GM19372 (cell line): ENCODE results near the gene CD83.

Source experiments
- ATAC-seq: cut with Tn5 transposase; IDR thresholded peaks from one replicate; pipeline ENCODE4 v1.9.1; 2021; ENCODE audit warnings: mild to moderate bottlenecking, low read depth, moderate library complexity; ENCODE audit not compliant: unreplicated experiment

Gene CD83

GRCh38 chr6:14091339-14091978 lies 26.1 kb upstream of the CD83 start:
- no peak for ATAC-seq

GRCh38 chr6:14092316-14092715 lies 25.3 kb upstream of the CD83 start:
- ATAC-seq: no peak

GRCh38 chr6:14092838-14093789 lies 24.5 kb upstream of the CD83 start:
- no peak for ATAC-seq

DNA sequence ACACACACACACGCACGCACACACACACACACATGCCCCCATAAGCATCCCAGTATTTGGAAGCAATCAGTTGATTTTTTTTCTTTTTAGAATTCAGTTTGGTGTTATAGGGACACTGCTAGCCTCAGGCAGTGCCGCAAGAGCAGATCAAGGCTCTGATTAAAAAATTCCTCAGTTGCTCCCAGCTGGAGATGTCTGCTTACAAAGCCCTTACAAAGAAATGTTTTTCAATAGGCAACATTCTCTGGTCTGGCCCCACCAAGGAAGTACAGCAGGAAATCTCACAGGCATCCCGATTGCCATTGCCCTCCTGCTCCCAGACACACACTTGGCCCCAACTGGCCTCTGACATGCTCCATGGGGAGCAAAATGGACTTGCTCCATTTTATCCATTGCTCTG lies 22.9 kb upstream of the CD83 start:
- no peak for ATAC-seq

GRCh38 chr6:14095437-14095836 lies 22.1 kb upstream of the CD83 start:
- ATAC-seq: peak; percentile 53

DNA sequence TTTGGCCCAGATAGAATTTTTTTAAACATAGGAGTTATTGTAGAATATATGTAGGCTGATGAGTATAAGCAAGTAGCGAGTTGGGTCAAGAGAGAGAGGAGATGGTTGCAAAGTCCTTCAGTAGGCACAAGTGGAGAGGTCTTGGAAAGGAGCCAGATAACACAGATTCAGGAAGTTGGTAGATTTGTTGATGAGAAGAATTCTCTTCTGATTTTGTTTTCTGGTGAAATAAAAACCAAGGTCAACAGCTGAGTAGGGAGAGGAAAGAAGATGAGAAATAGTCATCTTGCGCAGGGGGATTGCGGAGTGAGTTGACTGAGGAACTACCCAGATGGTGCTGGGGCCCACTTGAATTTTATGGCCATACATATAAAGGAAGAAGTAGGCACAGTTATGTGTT lies 17.4 kb upstream of the CD83 start:
- ATAC-seq: no peak

DNA sequence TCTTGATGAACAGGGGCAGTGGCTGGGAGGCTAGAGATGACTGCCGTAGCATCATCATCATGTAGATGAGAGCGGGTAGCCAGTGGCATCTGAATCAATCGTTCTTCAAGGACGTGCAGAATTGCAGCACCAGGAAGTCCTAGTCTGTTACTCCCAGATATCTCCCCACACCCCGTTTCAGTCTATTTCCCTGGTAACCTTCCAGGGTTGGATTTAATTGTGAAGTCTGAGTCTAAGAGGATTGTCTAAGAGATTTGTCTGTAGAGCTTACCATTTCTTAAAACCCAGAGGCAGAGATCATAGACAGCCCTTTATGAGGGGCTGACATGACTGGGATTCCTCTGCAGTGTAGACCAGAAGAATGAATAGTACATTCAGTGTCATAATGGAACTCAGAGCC lies 16.6 kb upstream of the CD83 start:
- ATAC-seq: no peak

DNA sequence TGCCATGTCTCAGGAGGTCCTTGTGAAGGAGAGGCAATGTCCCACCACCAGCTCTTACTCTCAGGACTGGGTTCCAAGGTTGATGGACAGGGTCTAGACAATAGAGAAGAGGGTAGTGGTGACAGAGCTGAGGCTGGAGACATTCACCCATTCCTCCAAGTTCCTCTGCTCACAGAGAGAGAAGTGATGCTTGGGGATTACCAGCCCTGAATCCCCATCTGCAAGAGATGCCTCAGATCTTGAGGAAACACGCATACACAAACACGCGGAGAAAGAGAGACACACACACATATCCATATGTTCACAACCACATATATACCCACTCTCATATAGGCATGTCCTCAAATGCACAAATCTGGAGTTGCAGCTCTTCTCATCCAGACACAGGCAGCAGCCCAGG lies 15.2 kb upstream of the CD83 start:
- ATAC-seq: no peak

DNA sequence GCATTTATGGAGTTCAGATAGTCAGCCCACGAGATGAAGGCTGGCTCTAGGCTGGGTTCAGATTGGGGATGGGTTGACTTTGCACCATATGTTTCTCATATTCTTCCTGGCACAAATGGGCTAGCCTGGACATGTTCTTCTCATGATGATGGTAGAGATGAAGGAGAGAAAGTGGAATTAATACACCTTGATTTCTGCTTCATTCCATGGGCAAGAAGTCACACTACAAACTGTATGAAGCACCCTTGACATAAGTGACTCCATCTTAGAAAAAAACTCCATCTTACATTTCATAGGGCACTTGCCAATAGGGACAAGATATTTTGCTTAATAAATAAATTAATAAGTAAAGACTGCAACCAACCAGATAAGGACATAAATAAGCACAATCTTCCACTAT lies 12.0 kb upstream of the CD83 start:
- ATAC-seq: no peak

- no peak for ATAC-seq
Observed at GRCh38 chr6:14107000-14107399, 10.6 kb upstream of the CD83 start.

- ATAC-seq: no peak
Observed at GRCh38 chr6:14107711-14108494, 9.7 kb upstream of the CD83 start.

- ATAC-seq: peak; percentile 58
Observed at GRCh38 chr6:14108571-14109410, 8.8 kb upstream of the CD83 start.

- peak; percentile 4 for ATAC-seq
Observed at GRCh38 chr6:14109411-14109826, 8.2 kb upstream of the CD83 start.

GRCh38 chr6:14110001-14110818 lies 7.4 kb upstream of the CD83 start:
- ATAC-seq: peak; percentile 34

GRCh38 chr6:14113976-14114375 lies 3.6 kb upstream of the CD83 start:
- no peak for ATAC-seq

GRCh38 chr6:14118091-14118439 lies 493 bp downstream of the CD83 start:
- peak; percentile 4 for ATAC-seq

DNA sequence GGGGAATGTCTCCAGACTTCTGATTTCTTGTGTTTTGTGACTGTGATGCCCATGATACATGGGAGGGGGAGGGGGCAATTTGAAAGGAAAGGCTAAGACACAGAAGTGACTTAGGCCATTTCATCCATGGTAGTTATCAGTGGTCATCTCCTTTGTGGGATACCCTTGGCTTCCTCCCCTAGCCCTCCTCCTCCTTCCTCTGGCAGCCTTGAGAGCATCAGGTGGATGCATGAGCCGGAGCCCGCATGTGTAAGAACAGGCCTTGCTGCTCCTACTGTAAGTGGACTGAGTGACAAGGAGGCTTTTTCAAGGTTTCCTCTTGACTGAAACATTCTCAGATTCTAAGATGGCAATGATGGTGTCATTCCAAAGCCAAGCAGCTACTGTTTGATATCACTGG lies 874 bp downstream of the CD83 start:
- ATAC-seq: no peak

GRCh38 chr6:14119784-14120183 lies 2.2 kb downstream of the CD83 start:
- no peak for ATAC-seq

- ATAC-seq: no peak
Observed at GRCh38 chr6:14120546-14120945, 3.0 kb downstream of the CD83 start.
